HFF-Myc (cell line): Measurements from ENCODE around the gene TM4SF18.
A peak's percentile ranks its signal among the peaks of the same experiment; 100 is the strongest.

ENCODE experiments used
- DNase-seq: peaks from one replicate; pipeline ENCODE4 v3.0.0-alpha.2; 2011; ENCODE audit warnings: low read depth; ENCODE audit errors: extremely low read depth
- H3K4me3 ChIP-seq: replicated peaks from 2 replicates; pipeline ENCODE4 v1.5.1; 2011; ENCODE audit warnings: low read depth, mild to moderate bottlenecking, control low read depth, low read length
- CTCF ChIP-seq: IDR thresholded peaks from 2 replicates; pipeline ENCODE4 v1.5.1; 2012; ENCODE audit warnings: mild to moderate bottlenecking, low read depth, low read length, control low read depth; ENCODE audit errors: missing control alignments

Gene TM4SF18

GRCh38 chr3:149277331-149277813 is 56.1 kb downstream of the TM4SF18 start:
- DNase-seq: peak; percentile 48
- H3K4me3 ChIP-seq: no peak overlapping the region
- no peak for TF ChIP-seq CTCF

GRCh38 chr3:149276619-149277018 is 56.8 kb downstream of the TM4SF18 start:
- no peak for DNase-seq
- TF ChIP-seq CTCF: no peak
- H3K4me3 ChIP-seq: no peak overlapping the region

GRCh38 chr3:149274220-149274619 is 59.2 kb downstream of the TM4SF18 start:
- DNase-seq: no peak
- TF ChIP-seq CTCF: no peak
- H3K4me3 ChIP-seq: no peak overlapping the region

GRCh38 chr3:149273096-149273751 is 60.2 kb downstream of the TM4SF18 start:
- DNase-seq: peak; percentile 93
- peak; percentile 89 for TF ChIP-seq CTCF
- H3K4me3 ChIP-seq: no peak overlapping the region

- no peak for DNase-seq
- H3K4me3 ChIP-seq: no peak overlapping the region
- TF ChIP-seq CTCF: no peak
Measured at GRCh38 chr3:149271669-149272068, 61.8 kb downstream of the TM4SF18 start.

GRCh38 chr3:149270180-149270579 is 63.3 kb downstream of the TM4SF18 start:
- DNase-seq: no peak
- H3K4me3 ChIP-seq: no peak overlapping the region
- TF ChIP-seq CTCF: no peak

DNA sequence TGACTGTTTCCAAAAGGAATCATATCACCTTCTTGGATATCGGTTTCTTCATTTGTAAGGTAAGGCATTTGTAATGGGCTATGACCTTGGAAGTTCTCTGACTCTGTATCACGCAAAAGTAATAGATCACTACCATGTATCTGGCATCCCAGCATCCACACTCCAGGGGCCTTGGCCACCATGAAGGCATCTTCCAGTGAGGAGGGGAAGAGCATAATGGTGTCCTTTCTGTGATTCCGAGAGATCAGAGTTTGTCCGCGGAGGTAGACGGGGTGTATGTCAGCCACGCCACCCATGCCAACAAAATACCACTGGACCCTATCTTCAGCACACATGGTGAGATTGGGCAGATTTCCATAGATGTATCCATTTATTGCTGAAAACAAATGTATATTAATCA is 63.7 kb downstream of the TM4SF18 start:
- H3K4me3 ChIP-seq: no peak overlapping the region
- no peak for DNase-seq
- no peak for TF ChIP-seq CTCF
